ENCODE results near the gene CLSTN1.

Gene CLSTN1

DNA sequence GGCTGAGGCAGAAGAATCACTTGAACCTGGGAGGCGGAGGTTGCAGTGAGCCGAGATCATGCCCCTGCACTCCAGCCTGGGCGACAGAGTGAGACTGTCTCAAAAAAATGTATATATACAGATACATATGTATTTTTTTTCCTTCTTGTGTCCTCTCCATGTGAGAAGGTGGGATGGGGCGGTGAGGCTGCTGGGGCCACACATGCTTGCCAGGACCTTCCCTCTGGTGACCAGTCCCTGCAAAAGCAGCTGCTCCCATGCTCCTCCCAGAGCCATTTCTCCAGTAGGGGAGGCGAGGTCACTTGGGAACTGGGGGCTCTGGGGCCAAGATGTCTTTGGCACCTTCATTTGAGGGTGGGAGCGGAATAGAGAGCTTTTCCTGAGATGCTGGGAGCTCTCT lies 97.4 kb downstream of the CLSTN1 start:
- no peaks in the 10 kb centered on the region for H3K9me3 ChIP-seq (ENCODE audit: severe bottlenecking)
- no peaks in the 10 kb centered on the region for H3K4me1 ChIP-seq (ENCODE audit: insufficient read depth, poor library complexity, severe bottlenecking)
- ATAC-seq (ENCODE audit: low read depth) (no peak), DNase-seq (ENCODE audit: low spot score) (no peak)
- TF ChIP-seq, protein P1, sequence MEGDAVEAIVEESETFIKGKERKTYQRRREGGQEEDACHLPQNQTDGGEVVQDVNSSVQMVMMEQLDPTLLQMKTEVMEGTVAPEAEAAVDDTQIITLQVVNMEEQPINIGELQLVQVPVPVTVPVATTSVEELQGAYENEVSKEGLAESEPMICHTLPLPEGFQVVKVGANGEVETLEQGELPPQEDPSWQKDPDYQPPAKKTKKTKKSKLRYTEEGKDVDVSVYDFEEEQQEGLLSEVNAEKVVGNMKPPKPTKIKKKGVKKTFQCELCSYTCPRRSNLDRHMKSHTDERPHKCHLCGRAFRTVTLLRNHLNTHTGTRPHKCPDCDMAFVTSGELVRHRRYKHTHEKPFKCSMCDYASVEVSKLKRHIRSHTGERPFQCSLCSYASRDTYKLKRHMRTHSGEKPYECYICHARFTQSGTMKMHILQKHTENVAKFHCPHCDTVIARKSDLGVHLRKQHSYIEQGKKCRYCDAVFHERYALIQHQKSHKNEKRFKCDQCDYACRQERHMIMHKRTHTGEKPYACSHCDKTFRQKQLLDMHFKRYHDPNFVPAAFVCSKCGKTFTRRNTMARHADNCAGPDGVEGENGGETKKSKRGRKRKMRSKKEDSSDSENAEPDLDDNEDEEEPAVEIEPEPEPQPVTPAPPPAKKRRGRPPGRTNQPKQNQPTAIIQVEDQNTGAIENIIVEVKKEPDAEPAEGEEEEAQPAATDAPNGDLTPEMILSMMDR (IDR thresholded peaks at IDR 0.05; ENCODE audit: poor library complexity, severe bottlenecking) = no peak
- peaks cover 84% of the 10 kb centered on the region for H3K36me3 ChIP-seq (ENCODE audit: low read depth)
- no peak overlapping the region for H3K27ac ChIP-seq (ENCODE audit: poor library complexity, severe bottlenecking)
- no peaks in the 10 kb centered on the region for H3K27me3 ChIP-seq (ENCODE audit: insufficient read depth, poor library complexity, severe bottlenecking)
- H3K4me3 ChIP-seq (ENCODE audit: severe bottlenecking) = no peak overlapping the region

DNA sequence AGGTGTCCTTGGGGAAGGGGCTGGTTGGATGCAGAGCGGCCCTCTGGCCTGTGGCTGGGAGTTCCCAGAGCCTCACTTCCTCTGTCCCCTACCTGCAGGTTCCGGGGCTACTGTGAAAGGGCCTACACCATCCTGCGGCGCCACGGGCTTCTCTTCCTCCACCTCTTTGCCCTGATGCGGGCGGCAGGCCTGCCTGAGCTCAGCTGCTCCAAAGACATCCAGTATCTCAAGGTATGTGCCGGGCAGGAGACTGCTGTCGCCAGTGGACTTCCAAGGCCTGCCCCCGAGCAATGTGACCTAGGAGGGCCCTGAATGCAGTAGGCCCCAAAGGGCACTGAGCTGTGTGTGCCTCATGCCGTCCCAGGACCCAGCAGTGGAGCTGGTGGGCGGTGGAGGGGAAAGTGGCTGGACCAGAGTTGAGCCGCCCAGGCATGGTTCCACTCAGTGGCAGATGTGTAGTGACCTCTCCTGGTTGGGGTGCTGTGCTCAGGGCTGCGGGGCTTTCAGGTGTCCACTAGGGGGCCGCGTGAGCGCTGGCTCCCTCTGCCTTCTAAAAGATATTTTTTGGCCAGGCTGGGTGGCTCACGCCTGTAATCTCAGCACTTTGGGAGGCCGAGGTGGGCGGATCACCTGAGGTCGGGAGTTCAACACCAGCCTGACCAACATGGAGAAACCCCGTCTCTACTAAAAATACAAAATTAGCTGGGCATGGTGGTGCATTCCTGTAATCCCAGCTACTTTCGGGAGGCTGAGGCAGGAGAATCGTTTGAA lies 98.9 kb downstream of the CLSTN1 start:
- H3K27me3 ChIP-seq (ENCODE audit: insufficient read depth, poor library complexity, severe bottlenecking) = no peaks in the 10 kb centered on the region
- DNase-seq (ENCODE audit: low spot score) = no peak
- peak; percentile 80 for ATAC-seq (ENCODE audit: low read depth)
- H3K27ac ChIP-seq (ENCODE audit: poor library complexity, severe bottlenecking) = no peak overlapping the region
- H3K4me3 ChIP-seq (ENCODE audit: severe bottlenecking) = no peak overlapping the region
- H3K4me1 ChIP-seq (ENCODE audit: insufficient read depth, poor library complexity, severe bottlenecking) = no peaks in the 10 kb centered on the region
- no peaks in the 10 kb centered on the region for H3K9me3 ChIP-seq (ENCODE audit: severe bottlenecking)
- peaks cover 73% of the 10 kb centered on the region for H3K36me3 ChIP-seq (ENCODE audit: low read depth)
- TF ChIP-seq, protein P1 (IDR thresholded peaks at IDR 0.05; ENCODE audit: poor library complexity, severe bottlenecking) = peak; percentile 90

DNA sequence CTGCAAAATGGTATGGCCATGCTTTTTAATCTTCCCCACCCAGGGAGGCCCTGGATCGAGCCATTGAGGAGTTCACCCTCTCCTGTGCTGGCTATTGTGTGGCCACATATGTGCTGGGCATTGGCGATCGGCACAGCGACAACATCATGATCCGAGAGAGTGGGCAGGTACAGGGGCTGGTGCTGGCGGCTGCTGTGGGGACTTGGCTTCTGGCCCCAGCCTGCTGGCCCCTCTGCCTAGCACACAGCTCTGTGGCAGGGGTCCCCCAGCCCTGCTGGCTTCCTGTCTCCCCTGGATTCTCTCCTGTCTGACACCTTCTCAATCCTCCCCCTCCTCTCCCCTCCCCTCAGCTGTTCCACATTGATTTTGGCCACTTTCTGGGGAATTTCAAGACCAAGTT lies 99.8 kb downstream of the CLSTN1 start:
- Histone ChIP-seq H3K4me1 (ENCODE audit: insufficient read depth, poor library complexity, severe bottlenecking) (no peaks in the 10 kb centered on the region), H3K9me3 (ENCODE audit: severe bottlenecking) (no peaks in the 10 kb centered on the region), H3K27ac (ENCODE audit: poor library complexity, severe bottlenecking) (no peak overlapping the region), H3K27me3 (ENCODE audit: insufficient read depth, poor library complexity, severe bottlenecking) (no peaks in the 10 kb centered on the region), H3K4me3 (ENCODE audit: severe bottlenecking) (no peak overlapping the region), H3K36me3 (ENCODE audit: low read depth) (peaks cover 63% of the 10 kb centered on the region)
- TF ChIP-seq, protein P1 (IDR thresholded peaks at IDR 0.05; ENCODE audit: poor library complexity, severe bottlenecking) = no peak
- ATAC-seq (ENCODE audit: low read depth) (no peak), DNase-seq (ENCODE audit: low spot score) (no peak)

DNA sequence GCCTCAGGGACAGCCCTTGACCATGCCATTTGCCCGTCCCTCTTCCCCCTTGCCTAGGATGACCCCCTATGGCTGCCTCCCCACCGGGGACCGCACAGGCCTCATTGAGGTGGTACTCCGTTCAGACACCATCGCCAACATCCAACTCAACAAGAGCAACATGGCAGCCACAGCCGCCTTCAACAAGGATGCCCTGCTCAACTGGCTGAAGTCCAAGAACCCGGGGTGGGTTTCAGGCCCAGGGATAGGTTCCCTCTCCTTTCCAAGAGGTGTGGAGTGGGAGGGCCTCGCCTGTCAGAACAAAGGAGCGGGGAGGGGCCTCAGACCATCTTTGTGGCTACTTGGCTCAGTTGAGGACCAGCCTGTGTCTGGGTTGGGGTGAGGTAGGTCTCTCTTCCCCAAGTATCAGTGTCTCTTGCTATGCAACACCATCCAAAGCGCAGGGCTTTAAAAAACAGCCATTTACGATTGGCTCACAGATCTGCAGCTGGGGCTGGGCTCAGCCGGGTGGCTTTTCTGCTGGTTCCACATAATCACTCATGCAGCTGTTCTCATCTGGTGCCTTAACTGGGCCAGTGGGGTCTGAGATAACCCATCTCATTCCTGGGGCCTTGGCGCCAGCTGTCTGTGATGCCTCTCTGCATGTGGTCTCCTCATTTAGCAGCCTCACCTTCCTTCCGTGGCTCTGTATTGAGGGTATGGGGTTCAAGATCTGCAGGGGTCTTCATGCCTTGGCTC lies 100.5 kb downstream of the CLSTN1 start:
- H3K27ac ChIP-seq (ENCODE audit: poor library complexity, severe bottlenecking) = no peak overlapping the region
- no peak overlapping the region for H3K4me3 ChIP-seq (ENCODE audit: severe bottlenecking)
- no peak for ATAC-seq (ENCODE audit: low read depth)
- no peaks in the 10 kb centered on the region for H3K9me3 ChIP-seq (ENCODE audit: severe bottlenecking)
- no peak for DNase-seq (ENCODE audit: low spot score)
- TF ChIP-seq, protein P1 (IDR thresholded peaks at IDR 0.05; ENCODE audit: poor library complexity, severe bottlenecking) = no peak
- H3K36me3 ChIP-seq (ENCODE audit: low read depth) = peaks cover 59% of the 10 kb centered on the region
- H3K4me1 ChIP-seq (ENCODE audit: insufficient read depth, poor library complexity, severe bottlenecking) = no peaks in the 10 kb centered on the region
- H3K27me3 ChIP-seq (ENCODE audit: insufficient read depth, poor library complexity, severe bottlenecking) = no peaks in the 10 kb centered on the region

DNA sequence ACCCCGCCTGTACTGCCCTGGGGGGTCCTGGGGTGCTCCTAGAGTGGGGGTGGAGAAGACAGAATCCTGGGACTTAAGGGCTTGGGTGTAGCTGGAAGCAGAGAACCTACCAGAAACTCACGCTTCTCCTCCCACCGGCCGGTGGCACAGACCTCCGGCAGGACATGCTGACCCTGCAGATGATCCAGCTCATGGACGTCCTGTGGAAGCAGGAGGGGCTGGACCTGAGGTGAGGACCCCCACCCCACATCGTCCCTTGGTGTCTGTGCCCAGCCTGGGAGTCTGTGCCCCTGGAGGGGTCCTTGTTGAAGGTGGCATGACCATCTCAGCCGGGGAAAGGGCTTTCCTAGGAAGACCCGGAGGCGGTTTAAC lies 101.4 kb downstream of the CLSTN1 start:
- H3K27ac ChIP-seq (ENCODE audit: poor library complexity, severe bottlenecking) = no peak overlapping the region

More for the DNA sequence above, 101.4 kb downstream of the CLSTN1 start:
- Histone ChIP-seq H3K4me1 (ENCODE audit: insufficient read depth, poor library complexity, severe bottlenecking) (no peaks in the 10 kb centered on the region), H3K9me3 (ENCODE audit: severe bottlenecking) (no peaks in the 10 kb centered on the region), H3K36me3 (ENCODE audit: low read depth) (peaks cover 51% of the 10 kb centered on the region), H3K4me3 (ENCODE audit: severe bottlenecking) (no peak overlapping the region), H3K27me3 (ENCODE audit: insufficient read depth, poor library complexity, severe bottlenecking) (no peaks in the 10 kb centered on the region)
- TF ChIP-seq, protein P1 (IDR thresholded peaks at IDR 0.05; ENCODE audit: poor library complexity, severe bottlenecking) = no peak
- ATAC-seq (ENCODE audit: low read depth) (no peak), DNase-seq (ENCODE audit: low spot score) (no peak)
